NCI-H187 (cell line): ENCODE data around the gene RBM3.

Experiments used
- DNase-seq, 2 experiments: peaks; one replicate each; lab custom pipeline; 2025; lab: John Stamatoyannopoulos, UW

Gene RBM3

DNA sequence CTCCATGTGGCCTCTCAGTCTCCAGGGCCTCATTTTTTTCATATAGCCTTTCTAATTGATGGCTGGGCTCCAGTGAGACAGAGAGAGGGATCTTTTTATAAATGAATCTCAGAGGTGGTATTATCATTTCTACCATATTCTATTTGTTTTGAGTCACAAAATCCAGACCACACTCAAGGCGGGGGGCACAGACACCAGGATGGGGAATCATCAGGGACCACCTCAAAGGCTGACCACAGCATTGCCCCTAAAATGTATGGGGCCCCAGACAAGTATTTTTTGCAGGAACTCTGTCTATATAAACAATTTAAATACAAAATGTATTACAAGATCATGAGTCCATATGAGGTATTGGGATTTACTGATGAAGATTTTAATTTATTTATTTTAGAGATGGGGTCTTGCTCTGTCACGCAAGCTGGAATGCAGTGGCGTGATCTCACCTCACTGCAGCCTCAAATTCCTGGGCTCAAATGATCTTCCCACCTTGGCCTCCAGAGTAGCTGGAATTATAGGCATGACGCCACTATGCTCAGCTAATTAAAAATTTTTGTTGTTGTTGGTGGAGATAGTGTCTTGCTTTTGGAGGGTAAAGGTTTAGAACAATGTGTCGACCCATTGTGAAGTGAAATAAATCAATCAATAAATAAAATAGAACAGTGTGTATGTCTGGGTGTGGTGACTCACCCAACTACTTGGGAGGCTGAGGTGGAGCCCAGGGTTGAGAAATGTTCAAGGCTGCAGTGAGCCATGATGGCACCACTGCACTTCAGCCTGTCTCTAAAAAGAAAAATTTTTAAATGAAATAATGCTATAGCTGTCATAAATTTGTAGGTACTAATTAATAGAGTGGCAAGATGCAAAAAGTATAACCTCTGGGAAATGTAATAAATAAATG lies 52.4 kb downstream of the RBM3 start:
- no peak for DNase-seq
